OCI-LY1 (cell line): ENCODE measurements around the gene CTNND2.
"Not testable (repeated sequence)": the region's sequence is repeated elsewhere in the genome, so short reads cannot be mapped to it uniquely, and the experiment has no call there.

Experiments used
- H2AFZ ChIP-seq: fragments of 200-600 bp; sonication (generic), shearing (Covaris generic); 2 replicates; pipeline ENCODE4 v1.6.0; 2014; ENCODE audit warnings: antibody characterized with exemption, mild to moderate bottlenecking, low read length
- H3F3A ChIP-seq: fragments of 200-600 bp; sonication (generic), shearing (Covaris generic); 2 replicates; pipeline ENCODE4 v1.6.0; 2014; ENCODE audit warnings: mild to moderate bottlenecking, antibody characterized with exemption, low read length, moderate library complexity; ENCODE audit not compliant: insufficient read depth
- H3K27ac ChIP-seq: fragments of 200-600 bp; sonication (generic); 2 replicates; pipeline ENCODE4 v1.5.1; 2014; ENCODE audit warnings: low read length, mixed run types, mild to moderate bottlenecking, low read depth; ENCODE audit not compliant: poor library complexity, severe bottlenecking
- H3K27me3 ChIP-seq: fragments of 200-600 bp; sonication (generic); 2 replicates; pipeline ENCODE4 v1.6.0; 2014; ENCODE audit warnings: antibody characterized with exemption, mild to moderate bottlenecking, low read length, moderate library complexity; ENCODE audit not compliant: insufficient read depth
- H3K36me3 ChIP-seq: fragments of 200-600 bp; sonication (generic); 2 replicates; pipeline ENCODE4 v1.6.1; 2014; ENCODE audit warnings: mild to moderate bottlenecking, antibody characterized with exemption, low read length, moderate library complexity, mixed read lengths; ENCODE audit not compliant: insufficient read depth
- H3K4me1 ChIP-seq: fragments of 200-600 bp; sonication (generic); 2 replicates; pipeline ENCODE4 v1.5.1; 2014; ENCODE audit warnings: mild to moderate bottlenecking, low read length, moderate library complexity; ENCODE audit not compliant: insufficient read depth, severe bottlenecking
- H3K4me2 ChIP-seq: fragments of 200-600 bp; sonication (generic), shearing (Covaris generic); 2 replicates; pipeline ENCODE4 v1.6.1; 2014; ENCODE audit warnings: low read length
- H3K4me3 ChIP-seq: fragments of 200-600 bp; sonication (generic); 2 replicates; pipeline ENCODE4 v1.5.1; 2014; ENCODE audit warnings: low read length, low read depth, mild to moderate bottlenecking, mixed read lengths; ENCODE audit not compliant: poor library complexity, severe bottlenecking
- H3K79me2 ChIP-seq: fragments of 200-600 bp; shearing (Covaris generic); 2 replicates; pipeline ENCODE4 v1.6.1; 2016; ENCODE audit warnings: mixed run types, low read length, mixed read lengths; ENCODE audit not compliant: insufficient read depth
- H3K9ac ChIP-seq: fragments of 200-600 bp; sonication (generic), shearing (Covaris generic); 2 replicates; pipeline ENCODE4 v1.6.1; 2014; ENCODE audit warnings: mild to moderate bottlenecking, low read length, mixed read lengths
- H3K9me2 ChIP-seq: fragments of 200-600 bp; sonication (generic), shearing (Covaris generic); 2 replicates; pipeline ENCODE4 v1.6.1; 2014; ENCODE audit warnings: low read depth, mild to moderate bottlenecking, low read length, mixed read lengths
- H3K9me3 ChIP-seq: fragments of 200-600 bp; shearing (Covaris generic); 2 replicates; pipeline ENCODE4 v1.6.1; 2014; ENCODE audit warnings: low read length, mixed read lengths
- H4K20me1 ChIP-seq: fragments of 200-600 bp; sonication (generic), shearing (Covaris generic); 2 replicates; pipeline ENCODE4 v1.6.0; 2016; ENCODE audit warnings: mild to moderate bottlenecking, low read length; ENCODE audit not compliant: insufficient read depth
- EZH2 ChIP-seq: fragments of 200-600 bp; sonication (generic), shearing (Covaris generic); IDR thresholded peaks from 2 replicates; pipeline ENCODE4 v1.8.0; 2017; ENCODE audit warnings: borderline replicate concordance, mixed run types, mild to moderate bottlenecking, antibody characterized with exemption, low read length, moderate library complexity, mixed read lengths
- TF ChIP-seq, protein P1 (sequence below): fragments of 200-600 bp; sonication (generic), shearing (Covaris generic); IDR thresholded peaks from 2 replicates; pipeline ENCODE4 v1.5.1; 2017; ENCODE audit warnings: mild to moderate bottlenecking, antibody characterized with exemption, low read length, moderate library complexity, mixed read lengths

The CTNND2 gene

DNA sequence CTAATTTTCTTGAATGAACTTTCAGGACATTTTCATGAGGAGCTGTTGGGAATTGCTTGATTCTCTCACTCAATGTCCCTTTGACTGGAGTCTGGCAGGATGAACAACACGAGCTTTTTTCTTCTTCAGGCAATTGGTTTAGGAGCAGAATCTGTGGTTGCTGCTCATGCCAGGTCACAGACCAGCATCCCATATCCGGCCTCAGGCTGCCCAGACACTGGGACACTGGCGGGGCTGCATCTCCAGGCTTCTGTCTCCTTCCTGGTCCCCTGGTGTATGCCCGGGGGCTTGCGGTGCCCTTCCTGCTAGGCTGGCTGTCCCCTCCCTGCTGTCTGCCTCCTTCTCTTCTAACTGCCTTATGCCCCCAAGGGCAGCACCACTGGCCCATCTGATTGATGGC, 831.7 kb downstream of the CTNND2 start:
- H3K4me2 ChIP-seq: no peak overlapping the region
- H3K9me2 ChIP-seq: no peaks in the 10 kb centered on the region
- H4K20me1 ChIP-seq: no peaks in the 10 kb centered on the region
- TF ChIP-seq, protein P1, sequence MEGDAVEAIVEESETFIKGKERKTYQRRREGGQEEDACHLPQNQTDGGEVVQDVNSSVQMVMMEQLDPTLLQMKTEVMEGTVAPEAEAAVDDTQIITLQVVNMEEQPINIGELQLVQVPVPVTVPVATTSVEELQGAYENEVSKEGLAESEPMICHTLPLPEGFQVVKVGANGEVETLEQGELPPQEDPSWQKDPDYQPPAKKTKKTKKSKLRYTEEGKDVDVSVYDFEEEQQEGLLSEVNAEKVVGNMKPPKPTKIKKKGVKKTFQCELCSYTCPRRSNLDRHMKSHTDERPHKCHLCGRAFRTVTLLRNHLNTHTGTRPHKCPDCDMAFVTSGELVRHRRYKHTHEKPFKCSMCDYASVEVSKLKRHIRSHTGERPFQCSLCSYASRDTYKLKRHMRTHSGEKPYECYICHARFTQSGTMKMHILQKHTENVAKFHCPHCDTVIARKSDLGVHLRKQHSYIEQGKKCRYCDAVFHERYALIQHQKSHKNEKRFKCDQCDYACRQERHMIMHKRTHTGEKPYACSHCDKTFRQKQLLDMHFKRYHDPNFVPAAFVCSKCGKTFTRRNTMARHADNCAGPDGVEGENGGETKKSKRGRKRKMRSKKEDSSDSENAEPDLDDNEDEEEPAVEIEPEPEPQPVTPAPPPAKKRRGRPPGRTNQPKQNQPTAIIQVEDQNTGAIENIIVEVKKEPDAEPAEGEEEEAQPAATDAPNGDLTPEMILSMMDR: no peak
- TF ChIP-seq EZH2: no peak
- no peaks in the 10 kb centered on the region for H3K27me3 ChIP-seq
- no peaks in the 10 kb centered on the region for H3K4me1 ChIP-seq
- H3K36me3 ChIP-seq: no peaks in the 10 kb centered on the region
- no peak overlapping the region for H2AFZ ChIP-seq
- H3K27ac ChIP-seq: no peak overlapping the region
- H3K79me2 ChIP-seq: no peaks in the 10 kb centered on the region
- no peak overlapping the region for H3K4me3 ChIP-seq
- no peaks in the 10 kb centered on the region for H3F3A ChIP-seq
- no peaks in the 10 kb centered on the region for H3K9me3 ChIP-seq
- no peak overlapping the region for H3K9ac ChIP-seq

DNA sequence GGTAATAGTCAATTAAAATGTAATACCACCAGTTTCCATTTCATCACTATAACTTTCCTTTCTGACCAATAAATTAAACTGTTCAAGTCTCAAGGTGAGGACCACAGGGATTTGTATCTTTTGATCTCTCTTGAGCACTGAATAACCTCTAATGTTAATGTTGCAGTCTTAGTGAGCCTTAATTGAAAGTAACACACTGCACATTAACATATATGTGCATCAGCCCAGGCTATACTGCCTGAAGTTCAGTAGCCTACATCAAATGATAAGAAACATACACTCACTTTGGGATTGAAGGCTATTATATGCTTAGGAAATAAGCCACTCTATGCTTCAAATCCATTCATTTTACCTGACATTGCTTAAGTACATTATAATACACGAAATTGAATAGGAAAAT, 832.2 kb downstream of the CTNND2 start:
- H3K36me3 ChIP-seq: no peaks in the 10 kb centered on the region

DNA sequence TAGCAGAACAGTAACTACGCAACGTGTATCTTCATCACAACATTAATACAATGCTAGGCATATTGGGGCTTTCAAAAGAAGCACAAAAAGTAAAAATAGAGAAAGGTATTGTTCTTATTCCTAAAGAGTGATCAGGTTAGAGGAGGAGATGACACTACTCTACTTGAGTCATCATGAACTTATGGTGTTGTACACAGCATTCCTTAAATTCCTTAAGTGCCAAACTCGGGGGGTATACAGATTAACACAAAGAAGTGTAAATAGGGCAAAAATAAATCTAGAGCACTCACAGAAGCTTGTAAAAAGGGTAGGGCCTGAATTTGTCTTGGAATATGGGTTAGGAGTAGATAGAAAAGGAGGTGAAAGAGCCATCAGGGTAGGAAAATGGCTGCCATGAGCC, 835.2 kb downstream of the CTNND2 start:
- no peak overlapping the region for H3K27ac ChIP-seq
- H2AFZ ChIP-seq: no peak overlapping the region
- H3K9me3 ChIP-seq: no peaks in the 10 kb centered on the region
- no peak overlapping the region for H3K4me2 ChIP-seq
- no peaks in the 10 kb centered on the region for H3K27me3 ChIP-seq
- TF ChIP-seq, protein P1: no peak
- TF ChIP-seq EZH2: no peak
- H3K36me3 ChIP-seq: no peaks in the 10 kb centered on the region
- no peaks in the 10 kb centered on the region for H3F3A ChIP-seq
- no peaks in the 10 kb centered on the region for H4K20me1 ChIP-seq
- H3K4me1 ChIP-seq: no peaks in the 10 kb centered on the region
- no peaks in the 10 kb centered on the region for H3K9me2 ChIP-seq
- H3K4me3 ChIP-seq: no peak overlapping the region
- H3K9ac ChIP-seq: no peak overlapping the region
- no peaks in the 10 kb centered on the region for H3K79me2 ChIP-seq

More for the DNA sequence above, 832.2 kb downstream of the CTNND2 start:
- H2AFZ ChIP-seq: no peak overlapping the region
- TF ChIP-seq EZH2: no peak
- TF ChIP-seq, protein P1: no peak
- no peak overlapping the region for H3K9ac ChIP-seq
- no peak overlapping the region for H3K4me3 ChIP-seq
- no peaks in the 10 kb centered on the region for H3K9me3 ChIP-seq
- H3K9me2 ChIP-seq: no peaks in the 10 kb centered on the region
- no peaks in the 10 kb centered on the region for H3F3A ChIP-seq
- H3K4me2 ChIP-seq: no peak overlapping the region
- no peaks in the 10 kb centered on the region for H3K79me2 ChIP-seq
- no peaks in the 10 kb centered on the region for H3K4me1 ChIP-seq
- H3K27ac ChIP-seq: no peak overlapping the region
- H3K27me3 ChIP-seq: no peaks in the 10 kb centered on the region
- no peaks in the 10 kb centered on the region for H4K20me1 ChIP-seq

DNA sequence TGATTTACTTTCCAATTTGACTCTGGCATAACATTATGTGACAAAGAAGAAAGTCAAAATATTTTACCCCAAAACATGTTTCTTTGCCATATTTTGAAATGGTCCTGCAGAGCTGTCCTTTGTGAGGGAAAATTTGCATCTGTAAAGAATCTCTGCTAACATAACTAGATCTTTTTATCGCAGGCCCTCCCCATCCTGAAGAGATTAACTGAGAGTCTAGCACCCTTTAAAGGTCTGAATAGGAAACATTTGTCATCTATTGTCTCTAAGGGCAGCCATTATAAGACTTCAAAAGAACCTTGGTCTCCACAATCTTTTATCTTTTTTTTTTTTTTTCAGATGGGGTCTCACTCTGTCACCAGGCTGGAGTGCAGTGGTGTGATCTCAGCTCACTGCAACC, 838.5 kb downstream of the CTNND2 start:
- H3K9ac ChIP-seq, H3K79me2 ChIP-seq, H3K9me2 ChIP-seq, H3K4me2 ChIP-seq, H3K36me3 ChIP-seq, H3K27me3 ChIP-seq, H3K27ac ChIP-seq, H4K20me1 ChIP-seq, H3F3A ChIP-seq, H3K9me3 ChIP-seq, H3K4me3 ChIP-seq, H2AFZ ChIP-seq, H3K4me1 ChIP-seq: not testable (repeated sequence)
